Measurements from ENCODE around the gene FASTKD2.

Gene FASTKD2

GRCh38 chr2:206792645-206793044, 27.2 kb downstream of the FASTKD2 start:
- no peak overlapping the region for H4K8ac ChIP-seq (ENCODE audit: low read depth, low read length)
- H3K4me3 ChIP-seq (ENCODE audit: low read length in 2 of 2): no peak overlapping the region
- H3K9me3 ChIP-seq (replicated peaks in 1 of 2; ENCODE audit: control insufficient read depth in 2 of 2, insufficient read depth in 1 of 2, low read depth in 1 of 2, low read length in 2 of 2): no peaks in the 10 kb centered on the region
- H2BK12ac ChIP-seq (ENCODE audit: low read length): no peak overlapping the region
- no peak overlapping the region for H3K18ac ChIP-seq (ENCODE audit: low read length)
- no CpG with 5 or more reads among the region's 5 CpGs for WGBS, 2 donors (ENCODE audit: extremely low coverage in 2 of 2, insufficient read length in 2 of 2, insufficient replicate concordance in 1 of 2)
- no peak overlapping the region for H3K4ac ChIP-seq (ENCODE audit: low read length)
- no peak overlapping the region for H3K23ac ChIP-seq (ENCODE audit: low read depth, low read length, poor library complexity)
- H2AFZ ChIP-seq (ENCODE audit: low read length): no peak overlapping the region
- H3K79me1 ChIP-seq (ENCODE audit: low read depth, low read length): no peaks in the 10 kb centered on the region
- DNase-seq (ENCODE audit: low spot score): no peak
- H3K4me1 ChIP-seq (ENCODE audit: control insufficient read depth in 2 of 2, insufficient read depth in 1 of 2, low read depth in 1 of 2, low read length in 2 of 2): no peaks in the 10 kb centered on the region
- no peak overlapping the region for H3K9ac ChIP-seq (ENCODE audit: low read depth, low read length, poor library complexity)
- no peak overlapping the region for H2BK5ac ChIP-seq (ENCODE audit: low read length)
- H3K27ac ChIP-seq (replicated peaks; ENCODE audit: low read length): no peak overlapping the region
- no peak overlapping the region for H3K14ac ChIP-seq (ENCODE audit: low read length)
- H3K36me3 ChIP-seq (replicated peaks in 1 of 2; ENCODE audit: control insufficient read depth in 2 of 2, insufficient read depth in 2 of 2, low read length in 2 of 2): peaks cover 13 to 82% of the 10 kb centered on the region in 2 donors
- H3K4me2 ChIP-seq (ENCODE audit: insufficient read depth, low read length, poor library complexity, severe bottlenecking): no peak overlapping the region
- H2BK120ac ChIP-seq (ENCODE audit: low read depth, low read length): no peak overlapping the region
- no peaks in the 10 kb centered on the region for H3K27me3 ChIP-seq (ENCODE audit: control insufficient read depth in 3 of 3, insufficient read depth in 3 of 3, low read depth in 1 of 3, low read length in 3 of 3)
- no peak overlapping the region for H2AK5ac ChIP-seq (ENCODE audit: low read depth, low read length)
- no peak overlapping the region for H4K91ac ChIP-seq (ENCODE audit: low read depth, low read length, poor library complexity)
- no peak overlapping the region for H2BK15ac ChIP-seq (ENCODE audit: low read length)

- Histone ChIP-seq H2BK120ac (ENCODE audit: low read depth, low read length) (no peak overlapping the region), H4K91ac (ENCODE audit: low read depth, low read length, poor library complexity) (no peak overlapping the region), H4K8ac (ENCODE audit: low read depth, low read length) (no peak overlapping the region), H2BK12ac (ENCODE audit: low read length) (no peak overlapping the region), H2BK15ac (ENCODE audit: low read length) (no peak overlapping the region), H3K4me2 (ENCODE audit: insufficient read depth, low read length, poor library complexity, severe bottlenecking) (no peak overlapping the region), H3K18ac (ENCODE audit: low read length) (peak overlapping the region; percentile 34), H3K4ac (ENCODE audit: low read length) (no peak overlapping the region), H3K9me3 (replicated peaks in 1 of 2; ENCODE audit: control insufficient read depth in 2 of 2, insufficient read depth in 1 of 2, low read depth in 1 of 2, low read length in 2 of 2) (no peaks in the 10 kb centered on the region), H3K36me3 (replicated peaks in 1 of 2; ENCODE audit: control insufficient read depth in 2 of 2, insufficient read depth in 2 of 2, low read length in 2 of 2) (peaks cover 3 to 35% of the 10 kb centered on the region in 2 donors), H3K4me3 (ENCODE audit: low read length in 2 of 2) (no peak overlapping the region), H2AFZ (ENCODE audit: low read length) (no peak overlapping the region), H3K27ac (replicated peaks; ENCODE audit: low read length) (no peak overlapping the region), H3K14ac (ENCODE audit: low read length) (no peak overlapping the region), H3K23ac (ENCODE audit: low read depth, low read length, poor library complexity) (no peak overlapping the region), H3K79me1 (ENCODE audit: low read depth, low read length) (no peaks in the 10 kb centered on the region), H3K27me3 (ENCODE audit: control insufficient read depth in 3 of 3, insufficient read depth in 3 of 3, low read depth in 1 of 3, low read length in 3 of 3) (no peaks in the 10 kb centered on the region), H3K4me1 (ENCODE audit: control insufficient read depth in 2 of 2, insufficient read depth in 1 of 2, low read depth in 1 of 2, low read length in 2 of 2) (peaks cover 0 to 14% of the 10 kb centered on the region in 2 donors), H2AK5ac (ENCODE audit: low read depth, low read length) (no peak overlapping the region), H2BK5ac (ENCODE audit: low read length) (no peak overlapping the region), H3K9ac (ENCODE audit: low read depth, low read length, poor library complexity) (no peak overlapping the region)
- WGBS, 2 donors (ENCODE audit: extremely low coverage in 2 of 2, insufficient read length in 2 of 2, insufficient replicate concordance in 1 of 2): no CpG with 5 or more reads among the region's 4 CpGs
- no peak for DNase-seq (ENCODE audit: low spot score)
Observed at GRCh38 chr2:206797376-206797775, 32.0 kb downstream of the FASTKD2 start.

GRCh38 chr2:206798000-206798399, 32.6 kb downstream of the FASTKD2 start:
- no CpG with 5 or more reads among the region's 5 CpGs for WGBS, 2 donors (ENCODE audit: extremely low coverage in 2 of 2, insufficient read length in 2 of 2, insufficient replicate concordance in 1 of 2)
- Histone ChIP-seq H3K4me2 (ENCODE audit: insufficient read depth, low read length, poor library complexity, severe bottlenecking) (no peak overlapping the region), H2AK5ac (ENCODE audit: low read depth, low read length) (no peak overlapping the region), H3K4ac (ENCODE audit: low read length) (no peak overlapping the region), H2BK12ac (ENCODE audit: low read length) (no peak overlapping the region), H3K36me3 (replicated peaks in 1 of 2; ENCODE audit: control insufficient read depth in 2 of 2, insufficient read depth in 2 of 2, low read length in 2 of 2) (peaks cover 1 to 29% of the 10 kb centered on the region in 2 donors), H3K27me3 (ENCODE audit: control insufficient read depth in 3 of 3, insufficient read depth in 3 of 3, low read depth in 1 of 3, low read length in 3 of 3) (no peaks in the 10 kb centered on the region), H3K18ac (ENCODE audit: low read length) (no peak overlapping the region), H2AFZ (ENCODE audit: low read length) (no peak overlapping the region), H2BK15ac (ENCODE audit: low read length) (no peak overlapping the region), H3K4me1 (ENCODE audit: control insufficient read depth in 2 of 2, insufficient read depth in 1 of 2, low read depth in 1 of 2, low read length in 2 of 2) (peaks cover 2 to 14% of the 10 kb centered on the region in 2 donors), H2BK5ac (ENCODE audit: low read length) (no peak overlapping the region), H4K8ac (ENCODE audit: low read depth, low read length) (no peak overlapping the region), H3K14ac (ENCODE audit: low read length) (no peak overlapping the region), H3K79me1 (ENCODE audit: low read depth, low read length) (no peaks in the 10 kb centered on the region), H3K23ac (ENCODE audit: low read depth, low read length, poor library complexity) (no peak overlapping the region), H2BK120ac (ENCODE audit: low read depth, low read length) (no peak overlapping the region), H3K9ac (ENCODE audit: low read depth, low read length, poor library complexity) (no peak overlapping the region), H3K4me3 (ENCODE audit: low read length in 2 of 2) (no peak overlapping the region), H3K9me3 (replicated peaks in 1 of 2; ENCODE audit: control insufficient read depth in 2 of 2, insufficient read depth in 1 of 2, low read depth in 1 of 2, low read length in 2 of 2) (no peaks in the 10 kb centered on the region), H3K27ac (replicated peaks; ENCODE audit: low read length) (no peak overlapping the region), H4K91ac (ENCODE audit: low read depth, low read length, poor library complexity) (no peak overlapping the region)
- no peak for DNase-seq (ENCODE audit: low spot score)

GRCh38 chr2:206799083-206799482, 33.7 kb downstream of the FASTKD2 start:
- H2BK5ac ChIP-seq (ENCODE audit: low read length): no peak overlapping the region
- no peak overlapping the region for H3K4ac ChIP-seq (ENCODE audit: low read length)
- no peak overlapping the region for H2BK120ac ChIP-seq (ENCODE audit: low read depth, low read length)
- no peak overlapping the region for H2AK5ac ChIP-seq (ENCODE audit: low read depth, low read length)
- H3K9ac ChIP-seq (ENCODE audit: low read depth, low read length, poor library complexity): no peak overlapping the region
- H4K8ac ChIP-seq (ENCODE audit: low read depth, low read length): no peak overlapping the region
- no peaks in the 10 kb centered on the region for H3K27me3 ChIP-seq (ENCODE audit: control insufficient read depth in 3 of 3, insufficient read depth in 3 of 3, low read depth in 1 of 3, low read length in 3 of 3)
- H2BK12ac ChIP-seq (ENCODE audit: low read length): no peak overlapping the region
- peaks cover 1 to 20% of the 10 kb centered on the region in 2 donors for H3K36me3 ChIP-seq (replicated peaks in 1 of 2; ENCODE audit: control insufficient read depth in 2 of 2, insufficient read depth in 2 of 2, low read length in 2 of 2)
- H2BK15ac ChIP-seq (ENCODE audit: low read length): no peak overlapping the region
- H3K4me2 ChIP-seq (ENCODE audit: insufficient read depth, low read length, poor library complexity, severe bottlenecking): no peak overlapping the region
- H3K4me1 ChIP-seq (ENCODE audit: control insufficient read depth in 2 of 2, insufficient read depth in 1 of 2, low read depth in 1 of 2, low read length in 2 of 2): peaks cover 8 to 14% of the 10 kb centered on the region in 2 donors
- no peak overlapping the region for H3K23ac ChIP-seq (ENCODE audit: low read depth, low read length, poor library complexity)
- H3K79me1 ChIP-seq (ENCODE audit: low read depth, low read length): no peaks in the 10 kb centered on the region
- H3K14ac ChIP-seq (ENCODE audit: low read length): no peak overlapping the region
- H3K18ac ChIP-seq (ENCODE audit: low read length): no peak overlapping the region
- no CpG with 5 or more reads among the region's 3 CpGs for WGBS, 2 donors (ENCODE audit: extremely low coverage in 2 of 2, insufficient read length in 2 of 2, insufficient replicate concordance in 1 of 2)
- no peaks in the 10 kb centered on the region for H3K9me3 ChIP-seq (replicated peaks in 1 of 2; ENCODE audit: control insufficient read depth in 2 of 2, insufficient read depth in 1 of 2, low read depth in 1 of 2, low read length in 2 of 2)
- no peak overlapping the region for H3K4me3 ChIP-seq (ENCODE audit: low read length in 2 of 2)
- H4K91ac ChIP-seq (ENCODE audit: low read depth, low read length, poor library complexity): no peak overlapping the region
- H2AFZ ChIP-seq (ENCODE audit: low read length): no peak overlapping the region
- no peak overlapping the region for H3K27ac ChIP-seq (replicated peaks; ENCODE audit: low read length)
- no peak for DNase-seq (ENCODE audit: low spot score)

Measured in neuronal stem cell (in vitro differentiated cells).